Uterus (tissue), 2 donors: Measurements from ENCODE around the gene C5orf63.

Experiments used
- CTCF ChIP-seq, 4 experiments: fragments of 200-600 bp in 2 of 4; fragments of 450-650 bp in 2 of 4; sonication (generic) in 2 of 4; IDR thresholded peaks; one replicate each; pipeline ENCODE4 v1.5.1; 2016 to 2019; ENCODE audit warnings: antibody characterized with exemption in 4 of 4, mild to moderate bottlenecking in 2 of 4, moderate library complexity in 1 of 4
- POLR2A ChIP-seq, 2 donors: fragments of 450-650 bp; IDR thresholded peaks; one replicate each; pipeline ENCODE4 v1.6.1; 2016; ENCODE audit warnings: antibody characterized with exemption in 2 of 2, mild to moderate bottlenecking in 1 of 2, moderate library complexity in 1 of 2

GRCh38 chr5:127079994-127080491 lies 6.7 kb upstream of the C5orf63 start:
- TF ChIP-seq CTCF (IDR thresholded peaks at IDR 0.05) (no peak), POLR2A (IDR thresholded peaks at IDR 0.05) (no peak)
